DOHH2 (cell line): Measurements from ENCODE around the gene SLC22A8.

Source experiments
- H3F3A ChIP-seq: fragments of 200-600 bp; sonication (generic), shearing (Covaris generic); 2 replicates; pipeline ENCODE4 v1.6.0; 2016; ENCODE audit warnings: antibody characterized with exemption, mild to moderate bottlenecking; ENCODE audit not compliant: control insufficient read depth, insufficient read depth
- H3K27ac ChIP-seq: fragments of 200-600 bp; sonication (generic); 2 replicates; pipeline ENCODE4 v1.5.1; 2014; ENCODE audit warnings: low read depth, mild to moderate bottlenecking, low read length, moderate library complexity
- H3K27me3 ChIP-seq: fragments of 200-600 bp; sonication (generic); 2 replicates; pipeline ENCODE4 v1.6.1; 2014; ENCODE audit warnings: mild to moderate bottlenecking, low read length, mixed read lengths; ENCODE audit not compliant: control insufficient read depth
- H3K36me3 ChIP-seq: fragments of 200-600 bp; sonication (generic); 2 replicates; pipeline ENCODE4 v1.6.1; 2014; ENCODE audit warnings: mild to moderate bottlenecking, low read length, moderate library complexity, mixed read lengths; ENCODE audit not compliant: control insufficient read depth
- H3K4me1 ChIP-seq: fragments of 200-600 bp; sonication (generic); 2 replicates; pipeline ENCODE4 v1.6.1; 2014; ENCODE audit warnings: mild to moderate bottlenecking, low read length, mixed read lengths; ENCODE audit not compliant: control insufficient read depth
- H3K4me2 ChIP-seq: fragments of 200-600 bp; sonication (generic); 2 replicates; pipeline ENCODE4 v1.6.0; 2014; ENCODE audit warnings: mild to moderate bottlenecking, low read length, moderate library complexity
- H3K4me3 ChIP-seq: fragments of 200-600 bp; sonication (generic); 2 replicates; pipeline ENCODE4 v1.5.1; 2014; ENCODE audit warnings: mild to moderate bottlenecking, low read length, mixed read lengths
- H3K79me2 ChIP-seq: fragments of 200-600 bp; sonication (generic); 2 replicates; pipeline ENCODE4 v1.6.1; 2014; ENCODE audit warnings: mild to moderate bottlenecking, low read length, mixed read lengths; ENCODE audit not compliant: control insufficient read depth
- H3K9me2 ChIP-seq: fragments of 200-600 bp; sonication (generic); replicated peaks from 2 replicates; pipeline ENCODE4 v1.6.1; 2014; ENCODE audit warnings: mild to moderate bottlenecking, low read length, mixed read lengths; ENCODE audit not compliant: control insufficient read depth
- H3K9me3 ChIP-seq: fragments of 200-600 bp; sonication (generic); 2 replicates; pipeline ENCODE4 v1.6.1; 2014; ENCODE audit warnings: antibody characterized with exemption, low read length, mixed read lengths; ENCODE audit not compliant: control insufficient read depth, insufficient read depth
- H4K20me1 ChIP-seq: fragments of 200-600 bp; sonication (generic); 2 replicates; pipeline ENCODE4 v1.6.0; 2014; ENCODE audit warnings: low read depth, mild to moderate bottlenecking, antibody characterized with exemption, low read length, moderate library complexity; ENCODE audit not compliant: control insufficient read depth, insufficient read depth
- CTCF ChIP-seq: fragments of 200-600 bp; sonication (generic); IDR thresholded peaks from one replicate; pipeline ENCODE4 v1.5.1; 2014; ENCODE audit warnings: antibody characterized with exemption, mild to moderate bottlenecking, low read depth, low read length; ENCODE audit not compliant: poor library complexity, severe bottlenecking
- EZH2phosphoT487 ChIP-seq: fragments of 200-600 bp; sonication (generic); IDR thresholded peaks from 2 replicates; pipeline ENCODE4 v1.6.1; 2017; ENCODE audit warnings: borderline replicate concordance, mild to moderate bottlenecking, antibody characterized with exemption, low read length, moderate library complexity, mixed read lengths

SLC22A8 gene

GRCh38 chr11:63014408-63015055, 1.1 kb downstream of the SLC22A8 start:
- TF ChIP-seq EZH2phosphoT487 (no peak), CTCF (no peak)
- no peaks in the 10 kb centered on the region for H3K36me3 ChIP-seq
- H3K79me2 ChIP-seq, result no peaks in the 10 kb centered on the region
- no peak overlapping the region for H3K4me3 ChIP-seq
- no peak overlapping the region for H3K4me2 ChIP-seq
- no peaks in the 10 kb centered on the region for H4K20me1 ChIP-seq
- peaks cover 9% of the 10 kb centered on the region for H3K27me3 ChIP-seq
- H3K4me1 ChIP-seq, result no peaks in the 10 kb centered on the region
- no peaks in the 10 kb centered on the region for H3F3A ChIP-seq
- H3K9me2 ChIP-seq, result no peaks in the 10 kb centered on the region
- H3K27ac ChIP-seq, result no peak overlapping the region
- no peaks in the 10 kb centered on the region for H3K9me3 ChIP-seq

GRCh38 chr11:63012839-63013238, 2.8 kb downstream of the SLC22A8 start:
- Histone ChIP-seq H3K4me2 (no peak overlapping the region), H3K9me3 (no peaks in the 10 kb centered on the region), H4K20me1 (no peaks in the 10 kb centered on the region), H3K9me2 (no peaks in the 10 kb centered on the region), H3K4me1 (no peaks in the 10 kb centered on the region), H3K27me3 (no peaks in the 10 kb centered on the region; the same call in 1 of the 2 replicates), H3K4me3 (no peak overlapping the region), H3F3A (no peaks in the 10 kb centered on the region), H3K27ac (no peak overlapping the region), H3K79me2 (no peaks in the 10 kb centered on the region), H3K36me3 (no peaks in the 10 kb centered on the region)
- no peak for TF ChIP-seq EZH2phosphoT487
- TF ChIP-seq CTCF, result no peak

- Histone ChIP-seq H3K27ac (no peak overlapping the region), H3K4me2 (no peak overlapping the region), H3K4me1 (no peaks in the 10 kb centered on the region), H3K4me3 (no peak overlapping the region), H3F3A (no peaks in the 10 kb centered on the region), H3K9me3 (no peaks in the 10 kb centered on the region), H3K9me2 (no peaks in the 10 kb centered on the region), H3K36me3 (no peaks in the 10 kb centered on the region), H3K79me2 (no peaks in the 10 kb centered on the region), H4K20me1 (no peaks in the 10 kb centered on the region), H3K27me3 (no peaks in the 10 kb centered on the region; the same call in 1 of the 2 replicates)
- TF ChIP-seq EZH2phosphoT487, result no peak
- TF ChIP-seq CTCF, result no peak
These were observed 3.2 kb downstream of the SLC22A8 start for GRCh38 chr11:63012430-63012829.
